Endometrial microvascular endothelial cells (primary cell): ENCODE results near the gene ENTPD5. TPM values are rescaled to one million over a fixed set of nuclear protein-coding genes. Genes with fewer than 3 reads are reported as not detected.

Experiments used
- in situ Hi-C: cut with HindIII; loops from 2 replicates; pipeline ENCODE4 v1.10.0; 2017; ENCODE audit warnings: low sequenced_read_pairs, low pct_unique_long_range_greater_than_20kb; ENCODE audit errors: inconsistent ontology term
- total RNA-seq: library from RNA; depleted of rRNA; stranded (reverse); fragments of >200 nt; gene quantifications from one replicate; pipeline ENCODE4 v1.2.3, GENCODE V29; 2015; ENCODE audit errors: inconsistent ontology term

Gene ENTPD5
- total RNA-seq, result 17.7 TPM

- in situ Hi-C loops, result no loop called here
Observed at GRCh38 chr14:74018586-74019407, at the start of gene ENTPD5, which contains the start of gene BBOF1. ENTPD5 (minus strand) TSS chr14:74019288; CDS start chr14:73988102, 31,186 bp downstream. BBOF1 (plus strand) TSS chr14:74019349; CDS start chr14:74019479, 130 bp downstream.

- in situ Hi-C loops, result no loop called here
Observed at GRCh38 chr14:74065746-74066575, 46.9 kb upstream of the ENTPD5 start.

- in situ Hi-C loops, result no loop called here
Observed at GRCh38 chr14:74064883-74065282, 45.8 kb upstream of the ENTPD5 start.

GRCh38 chr14:74064426-74064825 is 45.3 kb upstream of the ENTPD5 start:
- in situ Hi-C loops, result no loop called here

GRCh38 chr14:74062809-74063150 is 43.7 kb upstream of the ENTPD5 start:
- in situ Hi-C loops, result no loop called here

GRCh38 chr14:74049876-74050495 is 30.9 kb upstream of the ENTPD5 start:
- in situ Hi-C loops, result no loop called here

- in situ Hi-C loops, result no loop called here
Observed at GRCh38 chr14:74048281-74048680, 29.2 kb upstream of the ENTPD5 start.

- in situ Hi-C loops, result no loop called here
Observed at GRCh38 chr14:74045522-74045921, 26.4 kb upstream of the ENTPD5 start.

GRCh38 chr14:74042296-74042695 is 23.2 kb upstream of the ENTPD5 start:
- in situ Hi-C loops, result no loop called here

- in situ Hi-C loops, result no loop called here
Observed at GRCh38 chr14:74038020-74038859, 19.2 kb upstream of the ENTPD5 start.

- in situ Hi-C loops, result no loop called here
Observed at GRCh38 chr14:74035556-74035955, 16.5 kb upstream of the ENTPD5 start.

- in situ Hi-C loops, result no loop called here
Observed at GRCh38 chr14:74034572-74034971, 15.5 kb upstream of the ENTPD5 start.

- in situ Hi-C loops, result no loop called here
Observed at GRCh38 chr14:74029136-74029535, 10.0 kb upstream of the ENTPD5 start.

GRCh38 chr14:74022346-74022745 is 3.3 kb upstream of the ENTPD5 start:
- in situ Hi-C loops, result no loop called here

- in situ Hi-C loops, result no loop called here
Observed at GRCh38 chr14:74019408-74020137, 485 bp upstream of the ENTPD5 start.

GRCh38 chr14:74018174-74018585 is 908 bp downstream of the ENTPD5 start:
- in situ Hi-C loops, result no loop called here

- in situ Hi-C loops, result no loop called here
Observed at GRCh38 chr14:74015963-74016362, 3.1 kb downstream of the ENTPD5 start.

- in situ Hi-C loops, result no loop called here
Observed at GRCh38 chr14:74015176-74015575, 3.9 kb downstream of the ENTPD5 start.
